Measurements from ENCODE around the gene PIK3R1. TPM values are rescaled to one million over a fixed set of nuclear protein-coding genes. Genes with fewer than 3 reads are reported as not detected.

The PIK3R1 gene
- total RNA-seq, 1 donor from 2014 or later: 52.2 TPM

- Mint-ChIP-seq H3K4me3 (no peak overlapping the region), H3K9me3 (no peaks in the 10 kb centered on the region), H3K36me3 (ENCODE audit: low read depth) (peaks cover 19% of the 10 kb centered on the region), H3K27ac (peak overlapping the region; percentile 25), H3K4me1 (peaks cover 68% of the 10 kb centered on the region), H3K27me3 (no peaks in the 10 kb centered on the region)
- ChIA-PET POLR2A (interaction anchor here (3.7 kb wide), 1 partner anchor 22 kb away, joined by 51 read pairs; the partner anchor contains the start of gene PIK3R1), CTCF (interaction anchor here (1.8 kb wide), 1 partner anchor 21 kb away, joined by 5 read pairs; no protein-coding TSS in a partner anchor)
- DNase-seq (no peak), ATAC-seq (ENCODE audit: low read depth) (no peak)
- TF ChIP-seq CTCF (IDR thresholded peaks at IDR 0.05): no peak
- intact Hi-C loops (cut with micrococcal nuclease): no loop called here
Observed at GRCh38 chr5:68237715-68238114, 22.2 kb downstream of the PIK3R1 start.

DNA sequence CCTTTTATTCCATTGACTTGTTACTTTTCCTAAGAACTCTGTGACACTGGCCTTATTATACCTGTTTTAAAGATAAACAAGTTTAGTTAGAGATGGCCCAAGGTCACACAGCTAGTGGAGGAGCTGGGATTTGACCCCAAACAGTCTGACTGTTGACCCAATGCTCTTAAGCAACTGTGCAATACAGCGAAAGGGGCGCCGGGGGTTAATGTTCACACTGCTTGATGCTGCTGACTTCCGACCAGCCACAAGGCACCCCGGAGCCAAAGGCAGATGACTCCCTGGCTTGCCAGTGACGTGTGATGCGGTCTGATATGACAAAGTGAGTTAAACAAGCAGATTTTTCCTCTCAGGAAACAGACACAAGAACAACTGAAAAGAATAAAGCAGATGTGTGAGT, 23.9 kb downstream of the PIK3R1 start:
- peak overlapping the region; percentile 82 for H3K27ac Mint-ChIP-seq
- ATAC-seq (ENCODE audit: low read depth) (peak; percentile 84), DNase-seq (peak; percentile 39)
- H3K4me3 Mint-ChIP-seq: peak overlapping the region; percentile 71
- ChIA-PET POLR2A (interaction anchor here (1.0 to 3.7 kb wide), 3 partner anchors 9 to 98 kb away, joined by 3 to 51 read pairs (median 5); partner anchors contain the start of gene PIK3R1), CTCF (interaction anchor here (1.8 kb wide), 1 partner anchor 23 kb away, joined by 5 read pairs; no protein-coding TSS in a partner anchor)
- peaks cover 76% of the 10 kb centered on the region for H3K4me1 Mint-ChIP-seq
- intact Hi-C loops (cut with micrococcal nuclease): loop anchor here (1.0 kb wide), 2 partner anchors 23 to 98 kb away; no protein-coding TSS in a partner anchor
- TF ChIP-seq CTCF (IDR thresholded peaks at IDR 0.05): no peak
- peaks cover 12% of the 10 kb centered on the region for H3K36me3 Mint-ChIP-seq (ENCODE audit: low read depth)
- no peaks in the 10 kb centered on the region for H3K27me3 Mint-ChIP-seq
- no peaks in the 10 kb centered on the region for H3K9me3 Mint-ChIP-seq

GRCh38 chr5:68240202-68240601, 24.6 kb downstream of the PIK3R1 start:
- CTCF ChIA-PET: interaction anchor here (0.7 to 1.1 kb wide), 3 partner anchors 10 to 994 kb away, joined by 3 to 4 read pairs (median 4); no protein-coding TSS in a partner anchor
- no peak for TF ChIP-seq CTCF (IDR thresholded peaks at IDR 0.05)
- ATAC-seq (ENCODE audit: low read depth) (peak; percentile 71), DNase-seq (no peak)
- intact Hi-C loops (cut with micrococcal nuclease): loop anchor here (5.0 to 10.0 kb wide), 4 partner anchors 45 to 1238 kb away; no protein-coding TSS in a partner anchor
- Mint-ChIP-seq H3K36me3 (ENCODE audit: low read depth) (peaks cover 11% of the 10 kb centered on the region), H3K4me3 (peak overlapping the region; percentile 63), H3K4me1 (peaks cover 79% of the 10 kb centered on the region), H3K27ac (peak overlapping the region; percentile 75), H3K9me3 (no peaks in the 10 kb centered on the region), H3K27me3 (no peaks in the 10 kb centered on the region)
- POLR2A ChIA-PET: interaction anchor here (0.5 to 3.7 kb wide), 5 partner anchors 11 to 198 kb away, joined by 3 to 51 read pairs (median 5); partner anchors contain the start of gene PIK3R1

DNA sequence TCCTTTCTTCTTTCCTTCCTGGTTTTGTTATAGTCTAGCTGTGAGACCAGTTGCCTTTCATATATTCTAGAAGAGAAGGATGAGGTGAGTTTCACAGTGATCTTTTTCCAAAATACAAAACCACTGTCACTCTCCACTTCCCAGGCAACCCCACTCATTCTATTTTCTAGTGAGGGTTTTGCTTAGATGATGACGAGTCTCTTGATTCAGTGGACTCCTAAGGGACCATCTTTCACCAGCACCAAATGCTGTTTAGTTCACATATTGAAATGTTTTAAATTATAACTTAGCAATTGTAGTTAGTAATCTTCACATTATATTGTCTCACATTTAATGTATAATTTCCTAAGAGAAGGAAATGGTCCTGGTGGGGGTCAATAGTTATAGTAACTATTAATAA, 25.2 kb downstream of the PIK3R1 start:
- Mint-ChIP-seq H3K36me3 (ENCODE audit: low read depth) (peaks cover 8% of the 10 kb centered on the region), H3K27me3 (no peaks in the 10 kb centered on the region), H3K4me3 (peak overlapping the region; percentile 63), H3K27ac (peak overlapping the region; percentile 75), H3K4me1 (peaks cover 78% of the 10 kb centered on the region), H3K9me3 (no peaks in the 10 kb centered on the region)
- ChIA-PET POLR2A (interaction anchor here (0.5 to 3.7 kb wide), 4 partner anchors 25 to 199 kb away, joined by 3 to 51 read pairs (median 5); partner anchors contain the start of gene PIK3R1), CTCF (interaction anchor here (1.1 kb wide), 1 partner anchor 31 kb away, joined by 3 read pairs; no protein-coding TSS in a partner anchor)
- intact Hi-C loops (cut with micrococcal nuclease): loop anchor here (5.0 to 10.0 kb wide), 4 partner anchors 46 to 1238 kb away; no protein-coding TSS in a partner anchor
- DNase-seq (no peak), ATAC-seq (ENCODE audit: low read depth) (no peak)
- TF ChIP-seq CTCF (IDR thresholded peaks at IDR 0.05): no peak

GRCh38 chr5:68242743-68243142, 27.2 kb downstream of the PIK3R1 start:
- TF ChIP-seq CTCF (IDR thresholded peaks at IDR 0.05): no peak
- CTCF ChIA-PET: no interaction called here
- Mint-ChIP-seq H3K27me3 (no peaks in the 10 kb centered on the region), H3K36me3 (ENCODE audit: low read depth) (peaks cover 6% of the 10 kb centered on the region), H3K4me3 (peak overlapping the region; percentile 11), H3K27ac (no peak overlapping the region), H3K9me3 (no peaks in the 10 kb centered on the region), H3K4me1 (peaks cover 77% of the 10 kb centered on the region)
- DNase-seq: no peak
- POLR2A ChIA-PET: no interaction called here
- ATAC-seq (ENCODE audit: low read depth): no peak
- intact Hi-C loops (cut with micrococcal nuclease): loop anchor here (5.0 to 10.0 kb wide), 4 partner anchors 48 to 1240 kb away; no protein-coding TSS in a partner anchor

All from activated B cell treated with CpG ODN at 0.5 μM for 24 hours (primary cell).